Thoracic aorta endothelial cell (primary cell): Measurements from ENCODE around the gene GAP43. TPM values are rescaled to one million over a fixed set of nuclear protein-coding genes. Genes with fewer than 3 reads are reported as not detected.

Source experiments
- total RNA-seq: library from RNA; depleted of rRNA; stranded (reverse); fragments of >200 nt; gene quantifications from 2 replicates; pipeline ENCODE4 v1.2.3, GENCODE V29; 2012

GAP43 gene, protein sequence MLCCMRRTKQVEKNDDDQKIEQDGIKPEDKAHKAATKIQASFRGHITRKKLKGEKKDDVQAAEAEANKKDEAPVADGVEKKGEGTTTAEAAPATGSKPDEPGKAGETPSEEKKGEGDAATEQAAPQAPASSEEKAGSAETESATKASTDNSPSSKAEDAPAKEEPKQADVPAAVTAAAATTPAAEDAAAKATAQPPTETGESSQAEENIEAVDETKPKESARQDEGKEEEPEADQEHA
- not detected in 2 replicates for total RNA-seq

DNA sequence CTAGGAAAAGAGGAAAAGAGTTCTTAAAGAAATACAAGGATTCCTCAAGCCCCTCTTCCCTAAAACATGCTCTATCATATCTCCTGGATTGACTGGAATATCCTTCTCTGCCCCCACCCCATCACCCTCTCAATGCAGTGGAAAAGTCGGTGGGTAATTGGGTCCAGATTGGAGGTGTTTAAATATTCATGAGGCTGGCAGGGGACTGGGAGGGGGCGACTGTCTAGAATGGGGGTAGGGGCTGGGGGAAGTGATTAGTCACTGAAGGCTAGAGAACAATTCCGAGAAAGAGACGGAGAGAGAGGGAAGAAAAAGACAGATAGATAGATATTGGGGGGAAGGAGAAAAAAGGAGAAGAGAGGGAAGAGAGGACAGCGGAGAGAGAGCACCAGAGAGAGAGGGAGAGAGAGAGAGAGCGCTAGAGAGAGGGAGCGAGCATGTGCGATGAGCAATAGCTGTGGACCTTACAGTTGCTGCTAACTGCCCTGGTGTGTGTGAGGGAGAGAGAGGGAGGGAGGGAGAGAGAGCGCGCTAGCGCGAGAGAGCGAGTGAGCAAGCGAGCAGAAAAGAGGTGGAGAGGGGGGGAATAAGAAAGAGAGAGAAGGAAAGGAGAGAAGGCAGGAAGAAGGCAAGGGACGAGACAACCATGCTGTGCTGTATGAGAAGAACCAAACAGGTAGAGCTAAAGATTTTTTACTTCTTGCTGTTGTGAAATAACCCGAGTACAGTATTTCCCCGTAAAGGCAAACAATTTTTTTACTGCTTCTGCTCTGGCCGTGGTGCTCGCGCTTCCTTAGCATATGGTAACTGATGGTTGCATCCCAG is at the start of gene GAP43:
TSS of gene GAP43 (plus strand) at position 467 of the 825 bp plus-strand sequence. CDS start at position 647, 180 bp downstream.

